GF-D8 (cell line): ENCODE data around the gene RNF151.
A peak's percentile ranks its signal among the peaks of the same experiment; 100 is the strongest.
"Not testable (repeated sequence)": the region's sequence is repeated elsewhere in the genome, so short reads cannot be mapped to it uniquely, and the experiment has no call there.

Experiments
- DNase-seq: peaks from one replicate; lab custom pipeline; 2025; lab: John Stamatoyannopoulos, UW

Gene RNF151

GRCh38 chr16:1960665-1961630, 5.7 kb upstream of the RNF151 start:
- DNase-seq, result peak; percentile 45

DNA sequence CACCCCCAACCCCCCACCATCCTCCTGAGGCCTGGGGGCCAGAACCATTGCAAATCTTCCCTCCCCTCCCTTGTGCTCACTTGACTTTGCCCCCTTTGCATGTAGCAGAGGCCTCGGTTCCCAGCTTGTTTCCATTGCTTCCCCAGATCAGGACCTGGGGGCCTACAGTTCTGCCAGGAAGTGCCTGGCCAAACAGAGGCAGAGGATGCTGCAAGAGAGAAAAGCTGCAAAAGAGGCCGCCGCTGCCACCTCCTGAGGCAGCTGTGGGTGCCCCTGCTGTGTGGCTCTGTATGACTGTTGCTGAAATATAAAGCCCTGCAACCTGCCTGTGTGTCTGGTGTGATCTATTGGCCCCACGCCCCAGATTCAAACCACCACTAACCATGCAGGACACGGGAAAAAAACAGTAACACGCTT, 5.0 kb upstream of the RNF151 start:
- no peak for DNase-seq

- not testable (repeated sequence) for DNase-seq
Measured at GRCh38 chr16:1962161-1963153, 4.2 kb upstream of the RNF151 start.

GRCh38 chr16:1963806-1964505, 2.7 kb upstream of the RNF151 start:
- no peak for DNase-seq

DNA sequence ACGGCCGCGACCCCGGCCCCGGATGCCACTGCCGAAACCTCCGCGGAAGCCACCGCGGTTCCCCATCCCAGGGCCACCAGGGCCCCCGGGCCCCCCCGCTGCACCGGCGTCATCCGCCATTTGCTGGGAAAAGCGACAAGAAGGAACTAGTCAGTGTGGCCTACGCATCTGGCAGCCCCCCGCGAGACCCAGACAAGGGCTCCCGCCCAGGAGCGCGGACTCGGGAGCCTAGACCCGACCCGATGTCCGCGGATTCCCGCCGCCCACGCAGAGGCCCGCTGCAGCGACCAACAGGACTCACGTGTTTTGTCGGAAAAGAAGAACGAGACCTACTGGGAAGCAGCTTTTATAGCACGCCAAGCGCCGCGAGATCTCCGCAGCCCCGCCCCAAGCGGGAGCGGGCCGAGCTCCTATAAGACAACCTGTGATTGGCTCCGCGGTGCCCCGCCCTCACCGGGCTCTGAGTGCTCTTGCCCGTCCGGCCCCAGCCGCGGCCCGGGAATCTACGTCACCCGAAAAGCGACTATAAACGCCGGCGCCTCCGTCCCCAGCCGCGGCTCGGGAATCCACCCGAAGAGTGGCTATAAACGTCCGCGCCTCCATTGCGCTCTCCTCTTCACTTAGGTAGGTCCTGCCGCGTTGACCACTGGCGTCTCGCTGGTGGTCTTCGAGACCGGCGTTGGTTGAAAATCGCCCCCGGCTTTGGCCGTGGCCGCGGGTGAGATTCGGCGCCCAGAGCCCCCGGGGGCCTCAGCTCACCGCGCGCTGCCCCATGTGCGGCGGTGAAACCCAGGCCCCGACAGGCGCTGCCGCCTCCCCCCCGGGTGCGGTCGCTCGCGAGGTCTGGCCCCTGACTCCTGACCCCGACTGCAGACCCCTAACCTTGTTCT, 1.9 kb upstream of the RNF151 start, which contains the start of gene RPS2:
Gene RPS2 (minus strand): TSS at position 321 of the 890 bp plus-strand sequence. CDS start 201 bp downstream, at position 120.
- DNase-seq, result peak; percentile 94

- no peak for DNase-seq
Measured at GRCh38 chr16:1965396-1966001, 1.2 kb upstream of the RNF151 start.

GRCh38 chr16:1968146-1968953, 1.7 kb downstream of the RNF151 start:
- DNase-seq, result no peak

DNA sequence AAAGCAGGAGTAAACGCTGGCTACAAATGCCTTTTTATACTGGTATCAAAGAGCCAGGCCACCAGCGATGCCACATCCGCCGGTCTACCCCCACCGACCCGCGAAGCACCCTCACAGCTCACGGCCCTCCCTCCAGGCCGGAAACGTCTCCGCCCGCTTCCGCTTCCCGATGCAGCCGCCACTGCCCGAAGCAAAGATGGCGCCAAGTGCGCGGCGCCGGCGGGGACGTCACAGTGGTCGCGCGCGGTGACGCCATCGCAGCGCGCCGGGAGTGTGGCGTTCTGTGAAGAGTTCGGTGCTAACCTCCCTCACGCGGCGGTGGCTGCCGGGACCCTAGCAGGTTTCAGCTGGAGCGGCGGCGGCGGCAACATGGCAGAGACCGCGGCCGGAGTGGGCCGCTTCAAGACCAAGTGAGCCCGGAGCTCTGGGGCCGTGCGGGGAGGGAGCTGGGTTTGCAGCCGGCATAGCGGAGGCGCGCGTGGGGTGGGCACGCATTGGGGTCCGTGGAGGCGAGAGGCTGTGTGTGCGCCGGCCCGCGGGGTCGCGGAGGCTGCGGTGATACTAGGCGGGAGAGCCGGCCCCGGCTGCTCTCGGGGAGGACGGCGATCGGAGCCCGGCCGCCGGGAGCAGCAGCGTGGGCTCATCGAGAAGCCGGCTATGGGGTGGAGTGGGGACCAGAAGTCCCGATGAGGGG, 5.3 kb downstream of the RNF151 start, which contains the start of gene TBL3:
Gene TBL3 (plus strand): TSS at position 258 of the 694 bp plus-strand sequence. CDS start 112 bp downstream, at position 370.
- DNase-seq, result peak; percentile 80

GRCh38 chr16:1972490-1972877, 5.8 kb downstream of the RNF151 start:
- no peak for DNase-seq

DNA sequence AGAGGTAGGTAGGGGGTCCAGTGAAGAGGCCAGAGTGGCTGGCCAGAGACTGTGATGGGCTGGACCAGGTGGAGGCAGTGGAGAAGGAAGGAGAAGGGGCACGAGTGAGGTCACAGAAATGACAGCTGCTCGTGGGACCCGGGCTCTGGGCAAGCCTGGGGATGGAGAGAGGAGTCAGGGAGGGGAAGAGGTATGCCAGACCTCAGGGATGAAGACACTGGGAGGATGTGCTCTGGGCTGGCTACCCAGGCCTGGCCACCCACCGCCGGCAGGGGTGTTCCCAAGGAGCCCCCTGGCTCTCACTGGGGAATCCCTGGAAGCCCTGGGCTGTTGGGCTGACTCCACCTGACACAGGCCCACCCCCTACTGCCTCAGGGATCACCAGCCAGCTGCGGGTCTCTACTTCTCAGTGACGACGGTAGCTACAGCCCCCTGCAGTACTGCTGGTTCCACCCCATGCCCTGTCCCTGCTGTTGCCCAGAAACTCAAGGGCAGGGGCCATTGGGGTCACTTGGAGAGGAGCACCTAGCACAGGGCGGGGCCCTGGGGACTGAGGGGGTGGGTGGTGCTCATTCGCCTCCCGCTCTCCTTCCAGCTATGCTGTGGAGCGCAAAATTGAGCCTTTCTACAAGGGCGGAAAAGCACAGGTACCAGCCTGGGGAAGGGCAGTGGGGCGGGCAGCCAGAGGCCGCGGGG, 7.0 kb downstream of the RNF151 start:
- DNase-seq, result no peak

- no peak for DNase-seq
Measured at GRCh38 chr16:1974157-1975070, 7.8 kb downstream of the RNF151 start.

DNA sequence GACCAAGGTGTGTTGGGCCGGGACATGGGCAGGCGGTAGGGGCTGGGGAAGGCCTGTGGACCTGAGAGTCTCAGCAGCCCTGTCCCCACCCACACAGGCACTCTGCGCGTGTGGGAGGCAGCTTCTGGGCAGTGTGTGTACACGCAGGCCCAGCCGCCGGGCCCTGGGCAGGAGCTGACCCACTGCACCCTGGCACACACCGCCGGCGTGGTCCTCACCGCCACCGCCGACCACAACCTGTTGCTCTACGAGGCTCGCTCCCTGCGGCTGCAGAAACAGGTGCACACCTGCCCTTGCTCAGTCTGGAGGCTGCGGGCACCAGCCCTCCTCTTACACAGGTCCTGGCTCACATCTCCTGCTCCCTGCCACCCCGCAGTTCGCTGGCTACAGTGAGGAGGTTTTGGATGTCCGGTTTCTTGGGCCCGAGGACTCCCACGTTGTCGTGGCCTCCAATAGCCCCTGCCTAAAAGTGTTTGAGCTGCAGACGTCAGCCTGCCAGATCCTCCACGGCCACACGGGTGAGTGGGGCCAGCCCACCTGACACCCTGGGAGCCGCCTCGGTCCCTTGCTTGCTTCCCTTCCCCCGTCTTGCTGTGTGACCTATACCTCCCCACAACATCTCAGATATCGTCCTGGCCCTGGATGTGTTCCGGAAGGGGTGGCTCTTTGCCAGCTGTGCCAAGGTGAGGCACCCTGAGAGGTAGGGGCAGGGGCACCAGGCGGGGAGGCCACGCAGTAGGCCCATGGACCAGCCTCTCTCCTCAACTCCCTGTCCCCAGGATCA, 9.0 kb downstream of the RNF151 start:
- DNase-seq, result no peak

- no peak for DNase-seq
Measured at GRCh38 chr16:1976216-1976520, 9.5 kb downstream of the RNF151 start.

- DNase-seq, result no peak
Measured at GRCh38 chr16:1976951-1977874, 10.6 kb downstream of the RNF151 start.

GRCh38 chr16:1977875-1978268, 11.2 kb downstream of the RNF151 start:
- no peak for DNase-seq
